DMS153 (cell line): ENCODE measurements around the gene OSBPL6.

Experiments used
- DNase-seq: peaks from one replicate; lab custom pipeline; 2025; lab: John Stamatoyannopoulos, UW

The OSBPL6 gene

GRCh38 chr2:178271629-178272333 is 77.5 kb downstream of the OSBPL6 start:
- no peak for DNase-seq

DNA sequence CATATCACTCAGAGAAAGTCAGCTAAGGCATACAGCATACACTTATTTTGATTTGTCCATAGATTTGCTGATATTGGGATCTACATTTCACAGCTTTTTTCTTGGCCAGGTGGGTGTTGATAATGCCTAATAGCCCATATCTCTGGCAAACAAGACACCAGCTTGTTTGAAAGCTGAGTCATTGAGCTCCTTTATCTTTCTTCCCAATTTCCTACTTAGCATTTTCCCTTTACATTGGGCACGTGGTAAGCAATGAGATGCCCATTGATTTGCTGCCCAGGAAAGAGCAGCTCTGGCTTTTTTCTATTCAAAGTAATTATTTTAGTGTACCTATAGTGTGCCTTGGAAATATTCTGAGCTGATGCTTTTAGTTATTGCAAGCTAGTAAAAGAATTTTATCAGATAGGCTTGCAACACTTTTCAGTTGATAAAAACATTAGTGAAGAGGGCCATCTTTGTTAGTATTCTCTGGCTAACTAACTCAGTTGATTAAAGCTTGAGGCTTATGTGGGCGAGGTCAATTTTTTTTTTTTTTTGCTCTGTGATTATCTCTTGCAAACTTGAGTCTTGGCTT is 79.6 kb downstream of the OSBPL6 start:
- no peak for DNase-seq

DNA sequence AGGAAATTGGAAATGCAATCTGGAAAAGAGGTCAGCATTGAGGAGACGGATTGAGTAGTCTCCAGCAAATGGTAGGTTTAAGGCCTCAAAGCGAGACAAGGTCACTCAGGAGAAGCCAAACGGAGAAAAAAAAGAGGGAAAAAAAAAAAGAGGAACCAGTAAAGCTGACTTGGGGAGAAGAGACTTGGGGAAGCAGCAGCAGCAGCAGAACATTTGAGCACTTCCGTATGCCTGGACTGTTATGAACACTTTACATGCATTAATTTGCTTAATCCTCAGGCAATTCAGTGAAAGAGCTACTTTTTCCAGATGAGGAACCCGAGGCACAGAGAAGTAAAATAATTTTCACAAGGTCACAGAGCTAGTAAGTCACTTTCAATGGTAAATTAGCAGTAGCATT is 81.3 kb downstream of the OSBPL6 start:
- no peak for DNase-seq

DNA sequence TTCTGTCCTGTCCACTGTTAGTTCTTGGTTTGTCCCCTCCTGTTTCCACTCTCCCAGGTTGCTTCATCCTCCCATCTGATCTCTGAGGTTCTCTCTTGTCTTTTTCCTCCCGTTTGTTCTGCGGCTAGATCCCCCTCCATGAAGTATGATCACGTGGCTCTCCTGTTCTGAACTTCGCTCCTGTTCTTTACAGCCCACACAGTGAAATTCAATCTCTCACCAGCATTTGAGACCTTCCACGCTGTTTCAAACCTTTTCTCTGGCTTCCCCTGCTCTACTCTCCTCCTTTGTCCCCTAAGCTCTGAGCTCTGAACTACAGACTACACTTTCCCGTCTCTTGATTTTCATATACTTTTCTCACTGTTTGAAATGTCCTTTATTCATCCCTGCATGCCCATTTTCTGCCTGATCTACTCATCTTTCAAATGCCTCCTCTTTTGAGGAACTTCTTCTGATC is 83.5 kb downstream of the OSBPL6 start:
- DNase-seq = no peak

GRCh38 chr2:178279142-178279541 is 84.8 kb downstream of the OSBPL6 start:
- DNase-seq = no peak

DNA sequence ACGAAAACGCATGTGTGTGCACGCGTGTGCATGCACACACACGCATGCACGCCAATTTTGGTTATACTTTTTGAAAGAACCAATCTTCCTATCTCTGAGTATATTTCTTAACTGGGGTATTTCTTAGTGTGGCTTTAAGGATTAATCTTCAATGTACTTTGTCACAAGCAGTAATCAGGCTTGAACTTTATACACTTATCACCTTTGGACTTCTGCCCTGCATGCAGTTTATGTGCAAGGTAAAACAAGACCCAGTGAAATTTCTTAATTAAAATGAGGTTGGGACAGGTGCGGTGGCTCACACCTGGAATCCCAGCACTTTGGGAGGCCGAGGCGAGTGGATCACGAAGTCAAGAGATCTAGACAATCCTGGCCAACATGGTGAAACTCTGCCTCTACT is 85.3 kb downstream of the OSBPL6 start:
- no peak for DNase-seq

DNA sequence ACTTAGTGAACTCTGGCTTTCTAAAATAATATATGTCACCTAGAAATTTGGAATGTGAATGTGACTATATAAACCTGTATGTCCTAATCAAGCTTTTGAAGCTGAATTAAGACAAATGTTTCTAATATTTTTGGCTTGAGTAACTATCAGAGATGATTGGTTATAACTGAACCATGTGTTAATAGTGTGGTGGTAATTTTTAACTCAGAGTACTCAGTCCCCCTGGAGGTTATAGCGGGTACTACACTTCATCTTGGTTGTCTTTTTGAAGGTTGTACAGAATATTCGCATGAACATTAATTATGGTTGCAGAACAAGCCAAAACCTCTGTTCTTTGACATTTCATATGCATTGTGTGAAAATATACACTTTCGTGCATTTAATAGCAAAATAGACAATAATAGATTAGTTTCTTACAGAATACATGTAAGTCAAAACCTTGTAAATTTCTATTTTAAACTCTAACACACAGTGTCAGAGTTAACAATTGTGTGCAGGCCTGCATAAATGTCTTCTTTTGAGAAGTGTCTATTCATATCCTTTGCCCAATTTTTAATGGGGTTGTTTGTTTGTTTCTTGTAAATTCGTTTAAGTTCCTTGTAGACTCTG is 86.0 kb downstream of the OSBPL6 start:
- DNase-seq = no peak

GRCh38 chr2:178282075-178282815 is 87.9 kb downstream of the OSBPL6 start:
- no peak for DNase-seq

DNA sequence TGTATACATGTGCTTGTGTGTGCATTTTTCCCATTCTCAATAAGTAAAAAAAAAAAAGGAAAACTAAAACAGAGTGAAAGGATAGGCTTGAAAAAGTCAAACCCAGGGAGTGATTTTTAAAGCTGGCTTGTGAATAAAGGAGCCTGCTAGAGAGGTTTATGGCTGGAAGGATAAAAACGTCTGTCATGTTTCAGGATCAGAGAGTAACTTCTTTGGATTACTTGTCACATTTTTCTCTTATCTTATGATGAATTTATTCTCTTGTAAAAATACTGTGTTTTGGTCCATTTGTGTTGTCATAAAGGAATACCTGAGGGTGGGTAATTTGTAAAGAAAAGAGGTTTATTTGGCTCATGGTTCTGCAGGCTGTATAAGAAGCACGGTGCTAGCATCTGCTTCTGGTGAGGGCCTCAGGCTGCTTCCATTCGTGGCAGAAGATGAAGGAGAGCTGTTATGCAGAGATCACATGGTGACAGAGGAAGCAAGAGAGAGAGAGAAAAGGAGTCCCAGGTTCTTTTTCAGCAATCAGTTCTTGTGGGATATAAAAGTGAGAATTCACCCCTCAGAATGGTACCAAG is 89.1 kb downstream of the OSBPL6 start:
- no peak for DNase-seq

DNA sequence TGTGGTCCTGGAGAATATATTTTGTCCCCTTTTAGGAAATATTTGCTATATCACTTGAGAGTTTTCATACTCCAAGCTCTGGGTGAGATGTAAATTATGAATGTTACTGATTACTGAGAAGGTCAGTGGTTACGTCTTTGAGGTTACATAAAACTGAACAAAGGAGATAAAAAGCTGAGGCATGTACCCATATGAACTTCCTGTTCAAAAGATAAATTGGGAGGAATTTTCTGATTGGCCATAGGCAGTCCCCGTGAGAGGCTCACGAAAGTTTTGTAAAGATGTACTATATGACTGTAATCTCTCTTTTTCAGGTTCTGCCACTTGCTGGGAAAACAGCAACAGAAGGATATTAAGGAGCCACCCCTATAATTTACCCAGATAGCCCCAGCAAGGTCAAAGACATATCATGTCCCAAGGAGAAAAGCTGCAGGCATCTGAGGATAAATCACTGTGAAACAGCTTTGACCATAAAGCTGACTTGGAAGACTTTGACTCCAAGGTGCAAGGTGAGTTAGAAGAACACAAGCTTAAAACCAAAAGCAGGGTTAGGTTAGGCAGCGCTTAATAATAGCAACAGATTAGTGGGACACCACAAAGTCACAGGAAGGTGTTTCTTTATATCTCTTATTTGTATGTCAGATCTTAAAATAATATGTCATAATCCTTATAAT is 90.4 kb downstream of the OSBPL6 start:
- no peak for DNase-seq

DNA sequence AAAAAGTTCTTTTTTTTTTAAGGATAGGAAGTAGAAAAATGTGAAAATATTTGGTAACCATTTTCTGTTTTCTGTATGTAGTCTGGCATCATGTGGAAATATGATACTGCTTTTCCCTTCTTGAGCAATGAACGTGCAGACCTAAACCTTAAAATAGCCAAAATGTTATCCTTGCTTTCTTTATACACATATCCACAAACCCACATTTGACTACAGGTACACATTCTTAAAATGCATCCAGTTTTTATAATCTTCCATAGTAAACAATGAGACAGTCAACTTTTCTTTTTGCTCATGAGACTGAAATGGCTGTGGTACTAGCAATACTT is 90.9 kb downstream of the OSBPL6 start:
- no peak for DNase-seq

GRCh38 chr2:178286636-178287035 is 92.3 kb downstream of the OSBPL6 start:
- no peak for DNase-seq

DNA sequence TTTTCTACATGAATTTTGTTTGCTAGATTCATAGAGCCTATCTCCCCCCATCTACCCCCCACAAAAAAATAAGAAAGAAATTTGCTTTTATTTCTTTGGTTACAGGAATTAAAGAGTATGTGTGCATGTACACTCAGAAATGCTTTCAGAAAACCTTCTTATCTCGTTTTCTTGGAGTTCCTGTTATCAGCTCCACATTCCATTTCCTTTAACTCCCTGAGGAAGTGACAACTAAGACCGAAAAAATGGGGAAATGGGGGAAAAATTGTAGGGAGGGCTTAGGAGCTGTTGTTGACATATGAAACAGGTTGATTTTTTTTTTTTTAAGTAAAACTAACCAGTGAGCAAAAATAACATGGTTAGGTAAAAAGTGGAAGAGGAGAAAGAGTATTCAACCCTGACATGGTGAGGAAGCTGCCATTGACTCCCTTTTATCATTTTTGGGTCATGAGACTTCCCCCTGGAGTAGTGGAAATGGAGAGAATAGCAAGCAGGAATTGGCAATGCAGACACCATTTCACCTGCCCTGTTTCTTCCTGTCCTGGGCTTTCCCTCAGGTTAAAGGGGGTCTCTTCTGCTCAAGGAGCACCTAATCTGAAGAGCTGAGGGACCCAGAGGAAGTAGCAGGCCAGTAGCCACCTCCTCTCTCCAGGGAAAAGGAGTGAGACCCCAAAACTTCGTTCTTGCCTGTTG is 93.5 kb downstream of the OSBPL6 start:
- no peak for DNase-seq

GRCh38 chr2:178291703-178292102 is 97.4 kb downstream of the OSBPL6 start:
- DNase-seq = no peak

DNA sequence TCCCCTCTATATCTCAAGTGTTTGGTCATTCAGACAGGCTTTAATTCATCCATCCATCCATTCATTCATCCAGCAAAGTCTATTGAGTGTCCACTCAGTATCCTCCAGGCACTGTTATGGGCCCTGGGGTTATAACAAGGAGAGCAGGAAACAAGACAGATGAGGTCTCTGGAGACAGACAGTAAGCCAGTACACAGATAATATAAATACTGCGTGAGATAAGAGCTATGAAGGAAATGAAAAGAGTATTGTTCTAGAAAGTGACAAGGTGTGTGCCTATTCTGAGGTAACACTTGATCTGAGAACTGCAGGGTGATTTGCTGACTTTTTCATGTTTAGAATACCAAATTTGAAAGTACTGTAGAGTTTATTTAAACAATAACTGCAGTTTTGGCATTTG is 98.3 kb downstream of the OSBPL6 start:
- no peak for DNase-seq

GRCh38 chr2:178295115-178295514 is 100.8 kb downstream of the OSBPL6 start:
- DNase-seq = no peak

GRCh38 chr2:178295906-178296305 is 101.6 kb downstream of the OSBPL6 start:
- DNase-seq = no peak

DNA sequence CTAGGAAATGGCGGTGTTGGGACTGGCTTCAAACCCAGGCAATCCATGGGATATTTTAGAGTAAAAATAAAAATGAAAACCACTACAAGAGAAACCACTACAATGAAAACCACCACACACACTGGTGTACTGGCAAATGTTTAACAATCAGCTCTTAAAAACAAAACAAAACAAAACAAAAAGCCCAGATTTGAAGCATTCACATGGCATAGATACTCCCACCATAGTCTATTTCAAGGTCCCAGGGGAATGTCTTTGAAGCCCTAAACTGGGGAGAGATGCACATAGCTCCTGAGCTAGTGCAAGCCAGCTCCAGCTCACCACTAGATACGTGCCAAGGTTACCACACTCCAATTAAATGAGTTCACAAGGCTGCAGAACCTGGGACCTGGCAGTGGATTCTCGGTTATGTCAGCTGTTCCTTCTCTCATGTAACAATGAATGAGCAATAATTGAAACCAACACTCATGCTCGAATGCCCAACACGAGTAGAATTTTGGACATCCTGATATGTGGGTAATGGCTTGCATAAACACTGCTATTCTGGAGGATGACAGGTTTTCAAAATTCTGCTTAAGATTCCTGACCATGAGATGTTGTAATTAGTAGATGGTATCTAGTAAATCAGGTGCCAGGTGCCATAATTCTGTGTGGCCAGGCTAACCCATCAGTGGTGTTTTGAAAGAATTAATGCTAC is 102.2 kb downstream of the OSBPL6 start:
- no peak for DNase-seq

- DNase-seq = no peak
These were observed 102.7 kb downstream of the OSBPL6 start for GRCh38 chr2:178297091-178297411.

DNA sequence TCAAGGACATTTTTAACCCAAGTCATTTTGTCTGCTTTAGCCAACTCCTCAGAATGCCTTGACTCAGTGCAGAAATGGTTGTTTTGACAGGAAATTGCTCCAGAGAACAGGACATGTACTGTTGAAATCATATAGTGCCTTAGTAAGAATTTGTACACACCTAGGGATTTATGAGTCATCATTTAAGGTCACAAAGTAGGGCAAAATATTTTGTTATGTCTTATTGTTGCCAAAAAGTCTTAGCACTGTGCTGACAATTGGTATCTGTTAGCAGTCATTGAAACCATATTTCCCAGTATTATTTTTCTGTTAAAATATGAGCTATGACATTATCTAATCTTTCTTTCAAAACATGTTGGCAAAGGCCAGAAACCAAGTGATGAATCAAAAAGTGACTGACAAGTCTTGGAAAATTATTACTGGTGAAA is 104.5 kb downstream of the OSBPL6 start:
- no peak for DNase-seq

GRCh38 chr2:178301649-178302238 is 107.4 kb downstream of the OSBPL6 start:
- no peak for DNase-seq
